ENCODE data around the gene TIFAB.

DNA sequence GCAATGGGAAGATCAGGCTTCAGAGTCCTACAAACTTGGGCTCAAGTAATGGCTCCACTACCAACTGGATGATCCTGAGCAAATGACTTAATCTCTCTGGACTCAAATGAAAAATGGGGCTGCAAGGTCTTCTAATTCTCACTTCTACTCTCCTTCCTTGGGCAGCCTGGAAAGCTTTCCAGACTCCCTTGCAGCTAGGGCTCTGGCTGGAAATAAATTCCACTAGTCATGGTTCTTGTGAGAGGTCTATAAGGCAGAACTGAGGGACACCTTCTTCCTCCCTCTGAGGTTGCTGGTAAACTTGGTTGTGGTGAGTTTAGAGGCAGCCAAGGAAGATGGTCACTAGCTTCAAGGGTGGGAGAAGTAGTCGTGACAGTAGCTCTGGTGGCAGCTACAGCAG is 23.6 kb downstream of the TIFAB start:
- TF ChIP-seq, protein P1, sequence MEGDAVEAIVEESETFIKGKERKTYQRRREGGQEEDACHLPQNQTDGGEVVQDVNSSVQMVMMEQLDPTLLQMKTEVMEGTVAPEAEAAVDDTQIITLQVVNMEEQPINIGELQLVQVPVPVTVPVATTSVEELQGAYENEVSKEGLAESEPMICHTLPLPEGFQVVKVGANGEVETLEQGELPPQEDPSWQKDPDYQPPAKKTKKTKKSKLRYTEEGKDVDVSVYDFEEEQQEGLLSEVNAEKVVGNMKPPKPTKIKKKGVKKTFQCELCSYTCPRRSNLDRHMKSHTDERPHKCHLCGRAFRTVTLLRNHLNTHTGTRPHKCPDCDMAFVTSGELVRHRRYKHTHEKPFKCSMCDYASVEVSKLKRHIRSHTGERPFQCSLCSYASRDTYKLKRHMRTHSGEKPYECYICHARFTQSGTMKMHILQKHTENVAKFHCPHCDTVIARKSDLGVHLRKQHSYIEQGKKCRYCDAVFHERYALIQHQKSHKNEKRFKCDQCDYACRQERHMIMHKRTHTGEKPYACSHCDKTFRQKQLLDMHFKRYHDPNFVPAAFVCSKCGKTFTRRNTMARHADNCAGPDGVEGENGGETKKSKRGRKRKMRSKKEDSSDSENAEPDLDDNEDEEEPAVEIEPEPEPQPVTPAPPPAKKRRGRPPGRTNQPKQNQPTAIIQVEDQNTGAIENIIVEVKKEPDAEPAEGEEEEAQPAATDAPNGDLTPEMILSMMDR (conservative IDR thresholded peaks at IDR 0.05; ENCODE audit: low read depth, low read length): no peak
- no peak for TF ChIP-seq EZH2 (IDR thresholded peaks at IDR 0.05; ENCODE audit: low read length, unreplicated experiment)
